ENCODE data around the gene MAGI2. TPM values are rescaled to one million over a fixed set of nuclear protein-coding genes. Genes with fewer than 3 reads are reported as not detected.

MAGI2 gene
- total RNA-seq, 1 donor from 2014 or later, result 5.4 TPM

- Histone ChIP-seq H3K4me2 (ENCODE audit: low read length) (no peak overlapping the region), H3K4me1 (ENCODE audit: insufficient read depth, low read length) (no peaks in the 10 kb centered on the region), H4K20me1 (ENCODE audit: insufficient read depth, low read length) (no peaks in the 10 kb centered on the region), H3K4me3 (ENCODE audit: insufficient read depth, low read depth, low read length) (no peak overlapping the region), H3K27me3 (ENCODE audit: insufficient read depth, low read length) (no peaks in the 10 kb centered on the region), H3K9ac (ENCODE audit: low read length) (no peak overlapping the region), H3K9me3 (ENCODE audit: insufficient read depth, low read depth, low read length) (no peaks in the 10 kb centered on the region), H3K36me3 (ENCODE audit: insufficient read depth, low read length) (no peaks in the 10 kb centered on the region), H3K27ac (ENCODE audit: low read depth, low read length) (no peak overlapping the region), H2AFZ (ENCODE audit: low read depth, low read length) (no peak overlapping the region), H3K79me2 (ENCODE audit: insufficient read depth, low read length) (no peaks in the 10 kb centered on the region)
- Mint-ChIP-seq H3K27me3 (ENCODE audit: low read depth, unreplicated experiment) (no peaks in the 10 kb centered on the region), H3K27ac (ENCODE audit: unreplicated experiment) (no peak overlapping the region), H3K9me3 (ENCODE audit: unreplicated experiment) (peaks cover 3% of the 10 kb centered on the region), H3K4me1 (ENCODE audit: low read depth, unreplicated experiment) (no peaks in the 10 kb centered on the region), H3K36me3 (ENCODE audit: low read depth, unreplicated experiment) (peaks cover 2% of the 10 kb centered on the region), H3K4me3 (ENCODE audit: unreplicated experiment) (no peak overlapping the region)
- DNase-seq (ENCODE audit: low read depth) (no peak), FAIRE-seq (no peak)
- TF ChIP-seq CTCF (IDR thresholded peaks at IDR 0.05; ENCODE audit: insufficient read depth, low read depth, low read length) (no peak), EZH2 (IDR thresholded peaks at IDR 0.05; ENCODE audit: insufficient read depth, low read length) (no peak)
Observed at GRCh38 chr7:78873117-78873516, 580.4 kb downstream of the MAGI2 start.

- no peaks in the 10 kb centered on the region for H3K36me3 Mint-ChIP-seq (ENCODE audit: low read depth, unreplicated experiment)
Observed at GRCh38 chr7:78864339-78864738, 589.1 kb downstream of the MAGI2 start.

More at GRCh38 chr7:78864339-78864738, 589.1 kb downstream of the MAGI2 start:
- TF ChIP-seq CTCF (IDR thresholded peaks at IDR 0.05; ENCODE audit: insufficient read depth, low read depth, low read length), result no peak
- no peaks in the 10 kb centered on the region for H3K36me3 ChIP-seq (ENCODE audit: insufficient read depth, low read length)
- no peaks in the 10 kb centered on the region for H4K20me1 ChIP-seq (ENCODE audit: insufficient read depth, low read length)
- no peaks in the 10 kb centered on the region for H3K9me3 ChIP-seq (ENCODE audit: insufficient read depth, low read depth, low read length)
- H3K27ac Mint-ChIP-seq (ENCODE audit: unreplicated experiment), result no peak overlapping the region
- H3K4me3 Mint-ChIP-seq (ENCODE audit: unreplicated experiment), result no peak overlapping the region
- FAIRE-seq (no peak), DNase-seq (ENCODE audit: low read depth) (no peak)
- peaks cover 2% of the 10 kb centered on the region for H3K4me1 Mint-ChIP-seq (ENCODE audit: low read depth, unreplicated experiment)
- H2AFZ ChIP-seq (ENCODE audit: low read depth, low read length), result no peak overlapping the region
- H3K4me3 ChIP-seq (ENCODE audit: insufficient read depth, low read depth, low read length), result no peak overlapping the region
- no peaks in the 10 kb centered on the region for H3K4me1 ChIP-seq (ENCODE audit: insufficient read depth, low read length)
- no peaks in the 10 kb centered on the region for H3K27me3 ChIP-seq (ENCODE audit: insufficient read depth, low read length)
- H3K79me2 ChIP-seq (ENCODE audit: insufficient read depth, low read length), result no peaks in the 10 kb centered on the region
- no peak overlapping the region for H3K27ac ChIP-seq (ENCODE audit: low read depth, low read length)
- no peak overlapping the region for H3K4me2 ChIP-seq (ENCODE audit: low read length)
- no peaks in the 10 kb centered on the region for H3K9me3 Mint-ChIP-seq (ENCODE audit: unreplicated experiment)
- H3K27me3 Mint-ChIP-seq (ENCODE audit: low read depth, unreplicated experiment), result no peaks in the 10 kb centered on the region
- no peak overlapping the region for H3K9ac ChIP-seq (ENCODE audit: low read length)

All from astrocyte (in vitro differentiated cells and primary cell).